HPDE6-E6E7 (cell line): ENCODE results near the gene TMEM238L.

Experiments
- DNase-seq: peaks from one replicate; pipeline ENCODE4 v3.0.0; 2011; ENCODE audit warnings: missing footprints; ENCODE audit errors: extremely low spot score

Gene TMEM238L

GRCh38 chr17:10805911-10806310, 2.0 kb upstream of the TMEM238L start:
- no peak for DNase-seq

DNA sequence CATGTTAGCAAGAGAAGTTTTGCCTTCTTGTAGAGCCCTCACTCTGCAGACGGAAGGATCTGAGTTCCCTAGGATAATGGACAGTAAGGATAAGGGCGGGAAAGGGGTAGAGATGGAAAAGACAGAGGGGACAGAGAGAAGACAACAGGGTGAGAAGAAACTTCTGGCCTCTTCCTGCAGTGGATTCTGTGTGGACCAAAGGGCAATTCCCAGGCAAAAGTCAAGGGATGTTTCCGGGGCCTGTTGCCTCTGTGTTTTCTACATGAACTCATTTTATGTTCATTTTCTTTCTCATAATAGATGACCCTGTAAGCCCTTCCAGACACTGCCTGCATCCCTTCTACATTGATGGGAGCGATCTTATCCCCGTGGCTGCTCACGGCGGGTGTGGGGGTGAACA, 647 bp upstream of the TMEM238L start:
- DNase-seq: no peak

GRCh38 chr17:10803350-10803749, 549 bp downstream of the TMEM238L start:
- DNase-seq: no peak

DNA sequence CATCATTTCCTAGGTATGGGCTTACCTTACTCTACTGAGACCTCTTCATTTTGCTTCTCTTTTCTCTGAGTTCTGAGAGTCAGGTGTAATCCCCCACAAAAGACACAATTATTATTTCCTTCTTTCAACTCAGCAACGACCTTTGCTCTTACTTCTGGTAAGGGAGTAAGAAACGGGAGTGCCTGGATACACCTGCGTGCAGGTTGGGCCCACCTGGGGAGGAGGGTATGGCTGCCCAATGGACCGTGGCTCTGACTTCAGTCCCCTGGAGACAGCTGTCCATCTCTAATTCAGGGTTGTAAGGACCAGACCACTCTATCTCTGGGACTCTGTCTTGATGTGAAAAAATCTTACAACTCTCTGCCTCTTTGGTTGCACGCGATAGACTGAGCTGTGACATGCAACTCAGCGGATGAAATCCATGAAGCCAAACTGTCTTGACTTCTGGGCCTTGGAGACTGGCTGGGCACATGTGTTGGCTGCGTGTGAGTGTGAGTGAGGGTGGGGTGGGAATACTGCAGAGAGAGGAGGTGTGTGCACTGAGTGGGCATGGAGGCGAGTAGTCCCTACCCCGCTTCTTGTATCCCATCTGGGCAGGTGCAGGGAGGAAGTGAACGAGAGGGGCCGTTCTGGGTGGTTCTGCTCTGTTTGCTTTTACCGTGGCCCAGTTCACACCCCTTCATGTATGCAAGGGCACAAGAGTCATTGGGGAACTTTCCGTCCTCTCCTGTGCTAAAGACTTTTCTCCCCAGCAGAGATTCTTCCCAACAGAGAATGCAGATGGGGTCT, 1.2 kb downstream of the TMEM238L start:
- no peak for DNase-seq

- no peak for DNase-seq
Observed at GRCh38 chr17:10799407-10799806, 4.5 kb downstream of the TMEM238L start.

DNA sequence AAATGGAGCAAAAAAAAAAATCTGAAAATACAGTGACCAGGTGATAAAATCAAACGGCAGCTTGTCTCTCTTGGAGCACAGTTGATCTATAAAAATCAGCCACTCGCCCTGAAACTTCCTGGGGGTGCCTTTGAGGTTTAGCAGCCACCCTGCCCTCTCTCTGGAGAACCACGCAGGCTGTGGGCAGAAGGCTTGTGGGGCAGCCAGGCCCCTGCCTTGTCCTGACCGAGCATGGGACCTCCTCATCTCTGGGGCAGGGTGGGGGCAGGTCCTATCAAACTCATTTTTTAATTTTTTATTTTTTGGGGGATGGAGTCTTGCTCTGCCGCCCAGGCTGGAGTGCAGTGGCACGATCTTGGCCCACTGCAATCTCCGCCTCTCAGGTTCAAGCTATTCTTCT, 5.0 kb downstream of the TMEM238L start:
- no peak for DNase-seq

DNA sequence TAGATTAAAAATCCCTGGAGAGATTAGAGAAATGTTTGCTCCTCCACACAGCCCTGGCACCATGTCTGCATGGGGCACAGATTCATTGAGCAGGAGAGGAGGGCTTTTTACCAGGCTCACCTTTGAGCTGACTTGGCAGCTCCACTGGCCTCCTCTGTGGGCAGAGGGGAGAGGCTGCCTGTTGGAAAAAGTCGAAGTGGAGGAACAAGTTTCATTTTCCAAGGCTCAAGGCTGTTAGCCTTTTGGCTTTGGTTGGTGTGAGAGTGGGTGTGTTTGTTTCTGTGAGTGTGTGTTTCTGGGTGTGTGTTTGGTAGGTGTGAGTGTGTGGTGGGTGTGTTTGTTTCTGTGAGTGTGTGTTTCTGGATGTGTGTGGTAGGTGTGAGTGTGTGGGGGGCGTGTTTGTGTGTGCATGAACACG, 5.6 kb downstream of the TMEM238L start:
- no peak for DNase-seq

DNA sequence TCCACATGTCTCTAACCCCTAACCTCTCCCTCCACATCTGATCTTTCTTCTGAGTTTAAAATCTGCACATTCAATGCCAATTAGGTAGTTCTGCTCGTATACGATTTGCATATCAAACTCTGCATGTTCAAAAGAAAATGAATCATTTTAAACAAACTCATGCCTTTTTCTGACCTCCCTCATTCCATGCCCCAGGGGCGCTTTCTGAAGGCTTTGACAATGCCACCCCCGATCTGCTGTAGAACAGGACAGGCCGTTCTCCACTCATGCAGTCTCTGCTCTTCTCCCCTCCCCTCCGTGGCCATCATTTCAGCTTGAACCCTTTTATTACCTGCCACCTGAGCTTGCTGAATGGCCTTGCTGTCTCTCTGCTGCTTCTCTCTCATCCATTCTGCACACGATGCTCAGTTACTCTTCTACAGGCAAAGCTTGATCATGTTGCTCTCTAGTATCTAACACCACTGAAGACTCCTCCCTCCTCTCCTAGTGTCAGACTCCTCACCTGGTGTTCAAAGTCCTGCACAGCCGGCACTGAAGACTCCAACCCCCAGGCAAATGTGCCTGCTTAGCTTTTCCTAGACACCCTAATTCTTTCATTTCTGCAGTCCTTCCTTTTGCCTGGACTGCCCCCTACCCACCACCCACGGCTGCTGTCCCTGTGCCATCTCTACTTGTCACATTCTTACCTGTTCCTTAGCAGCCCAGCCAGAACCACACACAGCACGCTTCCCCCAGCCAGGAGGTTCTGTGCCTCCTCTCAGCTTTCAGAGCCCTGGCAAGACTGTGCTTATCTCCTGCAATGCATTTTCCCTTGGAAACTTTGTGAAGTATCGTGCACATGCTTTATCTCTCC, 6.2 kb downstream of the TMEM238L start:
- no peak for DNase-seq

- DNase-seq: no peak
Observed at GRCh38 chr17:10793816-10794215, 10.1 kb downstream of the TMEM238L start.

DNA sequence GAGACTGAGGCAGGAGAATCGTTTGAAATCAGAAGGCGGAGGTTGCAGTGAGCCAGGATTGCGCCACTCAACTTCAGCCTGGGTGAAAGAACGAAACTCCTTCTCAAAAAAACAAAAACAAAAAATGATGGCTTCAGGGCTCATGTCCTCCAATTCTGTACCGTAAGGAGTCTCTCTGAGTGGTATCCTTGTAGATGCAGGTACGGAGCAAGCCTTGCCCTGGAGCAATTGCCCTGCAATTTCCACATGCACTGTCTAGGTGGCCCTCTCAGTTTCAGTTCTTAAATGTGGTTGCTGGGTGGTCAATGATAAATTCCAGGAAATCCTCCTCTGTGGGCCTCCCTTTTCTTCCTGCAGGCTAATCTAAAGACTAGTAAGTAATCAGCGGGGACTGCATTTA, 10.6 kb downstream of the TMEM238L start:
- DNase-seq: no peak

DNA sequence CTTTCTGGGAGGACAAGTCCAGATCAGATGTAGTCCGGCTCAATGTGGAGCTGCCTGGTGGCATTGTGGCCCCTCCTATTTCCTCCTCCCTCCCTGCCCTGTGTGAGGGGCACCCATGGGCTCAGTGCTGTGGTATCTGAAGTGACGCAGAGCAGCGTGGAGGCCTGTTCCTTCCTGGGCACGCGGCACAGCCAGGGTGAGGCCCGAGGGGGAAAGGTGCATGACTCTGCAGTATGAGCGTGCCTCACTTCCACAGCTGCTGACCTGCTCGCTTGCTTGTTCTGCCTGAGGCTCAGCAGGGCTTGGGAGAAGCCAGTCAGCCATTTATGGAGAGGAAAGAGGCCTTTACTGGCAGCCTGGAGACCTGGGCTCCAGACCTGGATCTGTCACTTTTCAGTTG, 11.7 kb downstream of the TMEM238L start:
- DNase-seq: no peak

- no peak for DNase-seq
Observed at GRCh38 chr17:10790491-10791401, 13.2 kb downstream of the TMEM238L start.

- no peak for DNase-seq
Observed at GRCh38 chr17:10789694-10790271, 14.1 kb downstream of the TMEM238L start.

GRCh38 chr17:10787306-10788045, 16.4 kb downstream of the TMEM238L start:
- no peak for DNase-seq

GRCh38 chr17:10785295-10785694, 18.6 kb downstream of the TMEM238L start:
- no peak for DNase-seq

DNA sequence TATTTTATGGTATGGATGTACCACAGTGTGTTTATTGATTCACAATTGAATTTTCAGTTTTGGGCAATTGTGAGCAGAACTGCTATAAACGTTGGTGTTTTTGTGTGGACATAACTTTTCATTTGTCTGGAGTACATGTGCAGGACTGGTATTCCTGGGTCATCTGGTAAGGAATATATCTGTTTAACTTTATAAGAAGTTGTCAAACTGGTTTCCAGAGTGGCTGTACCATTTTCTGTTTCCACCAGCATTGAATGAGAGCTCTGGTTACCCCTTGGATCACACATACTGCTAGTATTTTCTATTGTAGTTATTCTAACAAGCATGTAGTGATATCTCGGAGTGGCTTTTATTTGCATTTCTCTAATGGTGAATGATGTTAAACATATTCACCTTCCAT, 24.3 kb downstream of the TMEM238L start:
- DNase-seq: no peak

GRCh38 chr17:10777890-10778289, 26.0 kb downstream of the TMEM238L start:
- no peak for DNase-seq

DNA sequence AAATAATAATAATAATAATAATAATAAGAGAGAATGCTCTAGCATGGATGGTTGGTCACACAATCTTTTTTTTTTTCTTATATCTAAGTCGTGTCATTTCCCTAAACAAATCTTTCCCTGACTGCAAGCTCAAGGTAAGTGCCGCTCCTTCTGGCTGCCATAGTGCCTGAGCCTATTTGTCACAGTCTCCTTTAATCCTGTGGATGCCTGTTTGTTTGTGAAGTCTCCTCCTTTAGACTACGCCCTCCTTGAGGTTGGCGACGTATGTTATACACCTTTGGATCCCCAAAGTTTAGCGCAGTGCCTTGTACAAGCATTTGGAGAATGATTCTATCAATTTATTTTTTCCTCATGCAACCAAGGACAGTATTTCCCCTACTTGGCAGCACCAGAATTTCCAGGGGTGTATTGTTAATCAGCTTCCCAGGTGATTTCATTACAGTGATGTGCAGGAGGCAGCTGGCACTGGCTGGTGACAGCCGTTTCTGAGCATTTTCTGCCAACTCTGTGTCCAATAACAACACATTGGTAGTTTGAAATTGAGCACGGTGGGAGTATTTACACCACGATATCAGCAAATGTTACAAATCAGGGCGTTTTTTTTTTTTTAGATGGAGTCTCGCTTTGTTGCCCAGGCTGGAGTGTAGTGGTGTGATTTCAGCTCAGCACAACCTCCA, 26.6 kb downstream of the TMEM238L start:
- DNase-seq: no peak

DNA sequence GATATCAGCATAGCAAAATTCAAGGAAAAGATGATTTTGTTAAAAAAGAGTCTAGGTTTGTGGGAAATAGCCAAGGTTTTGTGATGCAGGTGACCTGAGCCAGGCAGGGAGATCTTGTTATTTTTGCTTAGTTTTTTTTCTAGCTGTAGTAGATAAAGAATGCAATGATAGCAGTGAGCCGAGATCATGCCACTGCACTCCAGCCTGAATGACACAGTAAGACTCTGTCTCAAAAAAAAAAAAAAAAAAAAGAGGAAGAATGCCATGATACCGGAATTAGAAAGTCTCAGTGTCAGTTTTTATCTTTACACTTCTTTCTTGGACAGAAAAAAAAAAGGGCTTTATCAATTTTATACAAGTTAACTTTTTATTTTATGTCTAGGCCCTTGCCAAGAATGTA, 27.5 kb downstream of the TMEM238L start:
- DNase-seq: no peak

DNA sequence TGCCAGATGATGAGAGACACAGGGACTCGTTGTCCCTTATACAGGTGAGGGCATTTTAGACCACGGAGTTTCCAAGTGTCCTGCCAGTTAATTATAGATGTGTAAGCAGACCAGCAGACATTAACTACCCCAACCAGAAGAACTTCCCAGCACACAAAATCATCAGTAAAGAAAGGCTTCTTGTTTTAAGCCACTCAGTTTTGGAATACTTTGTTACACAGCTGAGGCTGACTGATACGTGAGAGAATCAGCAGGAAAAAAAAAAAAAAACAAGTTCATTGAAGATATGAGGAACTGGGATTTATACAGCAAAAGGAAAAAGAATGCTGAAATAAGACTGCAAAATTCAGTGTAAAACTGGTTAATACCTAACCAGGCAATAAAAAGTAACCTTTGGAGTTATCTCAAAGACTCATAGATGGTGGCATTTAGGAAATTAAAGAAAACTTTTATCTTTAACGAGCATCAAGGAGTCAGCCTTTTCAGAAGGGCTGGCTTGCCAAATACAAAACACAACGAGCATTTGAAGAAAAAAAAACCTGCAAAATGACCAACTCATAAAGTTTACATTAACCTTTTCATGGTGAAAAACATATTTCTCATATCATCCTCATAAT, 28.1 kb downstream of the TMEM238L start:
- DNase-seq: no peak
